Measurements from ENCODE around the gene RAB35. TPM values are rescaled to one million over a fixed set of nuclear protein-coding genes. Genes with fewer than 3 reads are reported as not detected.

RAB35 gene
- total RNA-seq, 2 donors from 2014 or later: 13.4 to 17.6 TPM

GRCh38 chr12:120078868-120079267 is 37.7 kb downstream of the RAB35 start:
- H3K4me1 ChIP-seq: no peaks in the 10 kb centered on the region
- no peak for DNase-seq (ENCODE audit: low spot score)
- TF ChIP-seq CTCF (IDR thresholded peaks at IDR 0.05): no peak
- H3K27me3 ChIP-seq: no peaks in the 10 kb centered on the region
- H3K4me3 ChIP-seq: no peak overlapping the region
- no peak overlapping the region for H3K27ac ChIP-seq
- no peaks in the 10 kb centered on the region for H3K36me3 ChIP-seq
- H3K9me3 ChIP-seq: no peaks in the 10 kb centered on the region

- Histone ChIP-seq H3K27ac (no peak overlapping the region), H3K9me3 (no peaks in the 10 kb centered on the region), H3K27me3 (no peaks in the 10 kb centered on the region), H3K36me3 (no peaks in the 10 kb centered on the region), H3K4me3 (no peak overlapping the region), H3K4me1 (no peaks in the 10 kb centered on the region)
- no peak for DNase-seq (ENCODE audit: low spot score)
- TF ChIP-seq CTCF (IDR thresholded peaks at IDR 0.05): no peak
Observed at GRCh38 chr12:120077260-120077659, 39.3 kb downstream of the RAB35 start.

- DNase-seq (ENCODE audit: low spot score): no peak
- no peak for TF ChIP-seq CTCF (IDR thresholded peaks at IDR 0.05)
- Histone ChIP-seq H3K27ac (no peak overlapping the region), H3K9me3 (no peaks in the 10 kb centered on the region), H3K27me3 (no peaks in the 10 kb centered on the region), H3K4me3 (no peak overlapping the region), H3K4me1 (no peaks in the 10 kb centered on the region), H3K36me3 (no peaks in the 10 kb centered on the region)
Observed at GRCh38 chr12:120076651-120077050, 39.9 kb downstream of the RAB35 start.

- H3K9me3 ChIP-seq: no peaks in the 10 kb centered on the region
- TF ChIP-seq CTCF (IDR thresholded peaks at IDR 0.05): no peak
- no peak overlapping the region for H3K4me3 ChIP-seq
- H3K36me3 ChIP-seq: no peaks in the 10 kb centered on the region
- no peak for DNase-seq (ENCODE audit: low spot score)
- no peaks in the 10 kb centered on the region for H3K27me3 ChIP-seq
- no peak overlapping the region for H3K27ac ChIP-seq
- H3K4me1 ChIP-seq: no peaks in the 10 kb centered on the region
Observed at GRCh38 chr12:120075034-120075616, 41.4 kb downstream of the RAB35 start.

GRCh38 chr12:120072472-120073249 is 43.9 kb downstream of the RAB35 start:
- Histone ChIP-seq H3K36me3 (no peaks in the 10 kb centered on the region), H3K9me3 (no peaks in the 10 kb centered on the region), H3K4me3 (no peak overlapping the region), H3K27ac (no peak overlapping the region), H3K4me1 (no peaks in the 10 kb centered on the region), H3K27me3 (no peaks in the 10 kb centered on the region)
- DNase-seq (ENCODE audit: low spot score): no peak
- no peak for TF ChIP-seq CTCF (IDR thresholded peaks at IDR 0.05)

Data from right atrium auricular region (tissue), 2 donors.